GM12872 (cell line): ENCODE data around the gene OR8S1.

Source experiments
- CTCF ChIP-seq: IDR thresholded peaks from 3 replicates; pipeline ENCODE4 v1.5.1; 2011; ENCODE audit warnings: low read depth, mild to moderate bottlenecking, low read length, moderate library complexity; ENCODE audit not compliant: insufficient read depth

OR8S1 gene

GRCh38 chr12:48525332-48525731 lies at the start of gene OR8S1:
OR8S1 (plus strand) TSS chr12:48525632; CDS start chr12:48525632, 0 bp downstream.
- TF ChIP-seq CTCF, result no peak

- no peak for TF ChIP-seq CTCF
Measured at GRCh38 chr12:48482198-48482597, 43.2 kb upstream of the OR8S1 start, which contains the start of gene C12orf54. C12orf54 (plus strand) TSS chr12:48482498; CDS start chr12:48483297, 799 bp downstream.

- TF ChIP-seq CTCF, result no peak
Measured at GRCh38 chr12:48482930-48483329, 42.5 kb upstream of the OR8S1 start.

- TF ChIP-seq CTCF, result no peak
Measured at GRCh38 chr12:48486261-48486660, 39.2 kb upstream of the OR8S1 start.

- TF ChIP-seq CTCF, result no peak
Measured at GRCh38 chr12:48486679-48487078, 38.8 kb upstream of the OR8S1 start.

- TF ChIP-seq CTCF, result no peak
Measured at GRCh38 chr12:48489012-48489411, 36.4 kb upstream of the OR8S1 start.

GRCh38 chr12:48508987-48509386 lies 16.4 kb upstream of the OR8S1 start:
- TF ChIP-seq CTCF, result no peak

GRCh38 chr12:48510111-48510510 lies 15.3 kb upstream of the OR8S1 start:
- TF ChIP-seq CTCF, result no peak
